NCI-H526 treated with DMSO at 0.1 percent for 48 hours (cell line): ENCODE data around the gene APOBEC2.
"Not testable (repeated sequence)": the region's sequence is repeated elsewhere in the genome, so short reads cannot be mapped to it uniquely, and the experiment has no call there.

Source experiments
- DNase-seq: peaks from one replicate; lab custom pipeline; 2025; lab: John Stamatoyannopoulos, UW

Gene APOBEC2

DNA sequence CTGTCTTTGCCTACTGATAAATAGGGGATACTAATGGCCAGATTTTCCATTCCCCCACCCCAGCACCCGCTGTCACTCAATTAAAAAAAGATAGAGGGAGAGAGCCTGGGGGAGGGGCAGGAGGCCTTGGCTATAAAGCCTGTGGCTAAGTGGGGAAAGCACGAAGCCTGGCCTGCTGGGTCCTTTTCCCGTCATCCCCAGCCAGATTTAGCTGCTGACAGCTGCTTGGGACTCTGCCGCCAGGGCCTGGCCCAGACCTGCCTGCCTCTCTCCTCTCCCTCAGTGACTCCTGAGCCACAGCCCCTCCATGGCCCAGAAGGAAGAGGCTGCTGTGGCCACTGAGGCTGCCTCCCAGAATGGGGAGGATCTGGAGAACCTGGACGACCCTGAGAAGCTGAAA is at the start of gene APOBEC2:
Gene APOBEC2 (plus strand): TSS at position 162 of the 400 bp plus-strand sequence. CDS start 146 bp downstream, at position 308.
- no peak for DNase-seq

DNA sequence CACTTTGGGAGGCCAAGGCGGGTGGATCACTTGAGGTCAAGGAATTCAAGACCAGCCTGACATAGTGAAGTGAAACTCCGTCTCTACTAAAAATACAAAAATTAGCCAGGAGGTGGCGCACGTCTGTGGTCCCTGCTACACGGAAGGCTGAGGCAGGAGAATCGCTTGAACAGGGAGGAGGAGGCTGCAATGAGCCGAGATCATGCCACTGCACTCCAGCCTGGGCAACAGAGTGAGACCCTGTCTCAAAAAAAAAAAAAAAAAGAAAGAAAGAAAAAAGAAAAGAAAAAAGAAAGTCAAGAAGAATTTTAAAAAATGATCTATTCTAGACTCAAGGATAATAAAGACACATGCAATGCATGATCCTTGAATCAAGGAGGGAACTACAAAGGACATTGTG is 46.8 kb upstream of the APOBEC2 start:
- DNase-seq = peak; percentile 25

DNA sequence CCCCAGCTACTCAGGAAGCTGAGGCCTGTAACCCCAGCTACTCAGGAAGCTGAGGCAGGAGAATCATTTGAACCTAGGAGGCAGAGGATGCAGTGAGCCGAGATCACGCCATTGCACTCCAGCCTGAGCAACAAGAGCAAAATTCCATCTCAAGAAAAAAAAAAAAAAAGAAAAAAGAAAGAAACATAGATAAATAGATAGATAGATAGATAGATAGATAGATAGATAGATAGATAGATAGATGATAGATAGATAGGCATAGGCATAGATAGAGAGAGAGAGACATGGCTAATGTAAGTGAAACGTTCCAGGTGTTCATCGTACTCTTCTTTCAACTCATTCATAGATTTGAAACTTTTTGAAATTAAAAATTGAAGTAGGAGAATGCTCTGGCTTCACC is 46.0 kb upstream of the APOBEC2 start:
- DNase-seq = not testable (repeated sequence)

DNA sequence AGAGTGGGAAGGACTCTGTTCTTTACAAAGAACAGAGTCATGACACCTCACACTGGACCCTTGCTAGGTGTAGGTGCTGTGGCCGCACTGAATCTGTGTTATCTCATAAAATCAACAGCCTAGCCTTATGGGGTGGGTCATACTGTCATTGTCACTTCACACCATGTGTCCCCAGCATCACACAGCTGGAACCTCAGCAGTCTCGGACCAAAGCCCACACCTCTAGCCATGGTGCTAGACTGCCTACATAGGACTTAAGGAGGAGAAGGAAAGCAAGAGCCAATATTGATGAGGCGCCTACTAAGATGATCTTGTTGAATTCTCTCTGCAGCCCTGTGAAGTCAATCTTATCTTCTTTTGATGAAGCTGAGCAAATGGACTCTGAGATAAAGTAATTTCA is 45.0 kb upstream of the APOBEC2 start:
- DNase-seq = no peak

DNA sequence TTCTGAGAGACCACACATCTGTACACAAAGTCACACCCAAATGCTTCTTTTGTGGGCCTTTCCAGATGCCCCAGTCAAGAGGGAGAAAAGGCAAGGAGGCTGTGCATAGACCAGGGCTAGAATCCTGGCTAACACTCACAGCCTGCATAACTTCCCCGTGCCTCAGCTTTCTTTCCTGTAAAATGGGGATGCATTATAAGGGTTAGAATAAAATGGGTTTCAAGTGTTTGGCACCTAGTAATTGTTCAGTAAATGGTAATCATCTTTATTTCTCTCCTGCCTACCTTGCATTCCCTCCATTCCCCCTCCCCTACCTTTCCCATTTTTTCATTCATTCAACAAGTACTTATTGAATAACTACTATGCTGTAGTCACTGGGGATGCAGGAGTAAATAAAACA is 43.3 kb upstream of the APOBEC2 start:
- no peak for DNase-seq

DNA sequence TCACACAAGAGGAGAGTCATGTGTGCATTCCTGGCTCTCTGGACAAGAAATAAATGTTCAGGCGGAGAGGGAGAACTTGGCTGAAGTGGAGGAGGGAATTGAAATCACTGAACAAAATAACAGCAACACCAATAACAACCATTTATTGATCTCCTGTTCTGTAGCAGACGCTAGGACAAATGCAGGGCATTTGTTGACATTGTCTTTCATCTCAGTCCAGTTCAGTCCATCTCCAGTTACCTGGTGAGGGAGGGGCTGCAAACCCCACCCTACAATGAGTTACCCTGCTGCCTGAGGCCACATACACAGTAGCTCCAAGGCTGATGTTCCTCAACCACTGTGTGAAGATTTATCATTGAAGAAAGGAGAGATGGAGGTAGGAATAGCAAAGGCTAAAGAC is 41.3 kb upstream of the APOBEC2 start:
- DNase-seq = no peak

DNA sequence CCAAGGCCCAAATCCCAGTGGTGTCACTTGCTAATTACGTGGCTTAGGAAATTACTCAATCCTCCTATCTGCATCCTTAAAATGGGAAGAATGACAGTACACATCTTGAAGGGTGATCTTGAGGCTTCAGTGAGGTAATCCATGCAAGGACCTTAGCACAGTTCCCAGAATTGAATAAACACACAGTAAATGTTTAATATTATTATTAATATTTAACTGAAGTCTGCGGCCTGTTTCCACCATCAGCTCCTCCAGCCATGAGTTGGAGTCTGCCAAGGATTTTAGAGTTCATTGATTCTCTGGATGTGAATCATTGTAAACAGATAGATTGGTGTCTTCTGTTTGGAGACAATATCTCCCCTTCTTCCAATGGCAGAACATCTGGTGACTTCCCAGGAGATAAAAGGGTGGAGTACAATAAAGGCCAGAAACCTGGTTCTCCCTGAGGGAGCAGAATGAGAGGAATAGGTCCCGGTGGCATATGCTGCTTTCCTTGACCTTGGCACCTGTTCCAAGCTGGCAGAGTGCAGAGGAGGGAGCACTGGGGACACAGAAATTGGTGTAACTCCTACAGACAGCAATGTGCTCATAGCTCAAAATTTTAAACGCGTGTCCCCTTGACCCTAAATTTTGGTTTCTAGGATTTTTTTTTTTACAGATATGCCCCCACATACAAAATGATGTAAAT is 39.4 kb upstream of the APOBEC2 start:
- DNase-seq = no peak

DNA sequence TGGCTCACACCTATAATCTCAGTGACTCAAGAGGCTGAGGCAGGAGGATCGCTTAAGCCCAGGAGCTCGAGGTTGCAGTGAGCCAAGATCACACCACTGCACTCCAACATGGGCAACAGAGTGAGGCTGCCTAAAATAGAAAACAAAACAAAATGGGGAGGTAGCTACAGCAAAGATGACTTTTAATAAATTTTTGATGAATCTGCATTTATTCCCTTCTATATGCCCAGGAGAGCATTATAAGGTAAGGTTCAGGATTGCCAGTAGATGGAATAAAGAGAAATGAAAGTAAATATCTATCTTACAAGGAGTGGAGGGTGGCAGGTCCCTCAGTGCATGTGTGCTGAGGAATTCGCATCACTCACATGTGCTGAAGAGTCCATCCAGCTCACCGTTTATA is 38.2 kb upstream of the APOBEC2 start:
- no peak for DNase-seq

DNA sequence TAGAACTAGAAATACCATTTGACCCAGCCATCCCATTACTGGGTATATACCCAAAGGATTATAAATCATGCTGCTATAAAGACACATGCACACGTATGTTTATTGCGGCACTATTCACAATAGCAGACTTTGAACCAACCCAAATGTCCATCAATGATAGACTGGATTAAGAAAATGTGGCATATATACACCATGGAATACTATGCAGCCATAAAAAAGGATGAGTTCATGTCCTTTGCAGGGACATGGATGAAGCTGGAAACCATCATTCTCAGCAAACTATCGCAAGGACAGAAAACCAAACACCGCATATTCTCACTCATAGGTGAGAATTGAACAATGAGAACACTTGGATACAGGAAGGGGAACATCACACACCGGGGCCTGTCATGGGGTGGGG is 37.1 kb upstream of the APOBEC2 start:
- DNase-seq = not testable (repeated sequence)

DNA sequence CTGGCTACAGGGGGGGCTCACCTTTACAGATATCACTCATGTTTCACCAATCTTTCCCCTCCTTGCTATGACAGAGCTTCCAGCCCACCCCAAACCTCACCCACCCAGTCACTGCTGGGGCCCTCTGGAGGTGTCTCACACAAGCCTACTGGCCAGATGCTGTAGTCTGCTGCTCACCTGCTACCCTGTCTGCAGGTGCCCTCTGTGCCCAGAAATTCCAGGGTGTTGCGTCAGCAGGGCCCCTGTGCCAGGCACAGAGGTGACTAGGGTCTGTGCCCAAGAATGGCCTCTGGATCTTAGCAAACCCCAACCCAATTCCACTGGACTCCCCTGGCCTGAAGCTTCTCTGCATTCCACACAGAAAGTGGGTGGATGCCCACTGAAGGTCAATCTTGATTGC is 35.3 kb upstream of the APOBEC2 start:
- no peak for DNase-seq

DNA sequence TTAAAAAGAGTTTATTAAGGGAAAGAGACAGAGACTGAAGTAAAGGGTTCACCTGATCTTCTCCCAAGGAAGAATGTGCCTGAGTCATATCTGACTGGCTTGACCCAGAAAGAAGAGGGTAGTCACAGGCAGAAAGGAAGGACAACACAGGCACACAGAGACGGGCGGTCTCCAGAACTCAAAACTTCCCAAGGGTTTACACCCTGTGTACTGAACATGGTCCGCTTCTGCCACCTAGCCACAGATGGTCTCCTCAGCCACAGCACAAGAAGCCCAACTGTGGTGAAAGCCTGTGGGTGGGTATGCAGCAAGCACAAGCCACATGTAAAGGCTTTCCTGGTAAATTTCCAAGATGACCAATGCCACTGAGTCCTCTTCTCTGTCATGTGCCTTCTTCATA is 31.2 kb upstream of the APOBEC2 start:
- no peak for DNase-seq

DNA sequence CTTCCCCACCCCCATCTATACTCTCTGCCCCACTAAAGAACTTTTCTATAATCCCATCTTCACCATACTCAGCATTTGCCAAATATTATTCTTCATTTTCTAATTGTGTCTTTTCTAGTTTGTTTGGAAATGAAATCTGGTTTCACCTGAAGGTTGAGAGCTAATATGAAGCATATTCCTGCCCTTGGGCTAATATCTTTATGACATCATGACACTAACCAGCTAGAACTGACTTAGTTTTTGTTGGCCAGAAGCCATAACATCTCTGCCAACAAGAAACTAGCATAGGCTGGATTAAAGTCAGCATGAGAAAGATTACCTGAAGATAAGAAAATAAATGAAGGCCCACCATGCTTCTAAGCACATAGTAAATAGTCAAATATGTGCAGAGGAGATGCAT is 30.7 kb upstream of the APOBEC2 start:
- DNase-seq = no peak

DNA sequence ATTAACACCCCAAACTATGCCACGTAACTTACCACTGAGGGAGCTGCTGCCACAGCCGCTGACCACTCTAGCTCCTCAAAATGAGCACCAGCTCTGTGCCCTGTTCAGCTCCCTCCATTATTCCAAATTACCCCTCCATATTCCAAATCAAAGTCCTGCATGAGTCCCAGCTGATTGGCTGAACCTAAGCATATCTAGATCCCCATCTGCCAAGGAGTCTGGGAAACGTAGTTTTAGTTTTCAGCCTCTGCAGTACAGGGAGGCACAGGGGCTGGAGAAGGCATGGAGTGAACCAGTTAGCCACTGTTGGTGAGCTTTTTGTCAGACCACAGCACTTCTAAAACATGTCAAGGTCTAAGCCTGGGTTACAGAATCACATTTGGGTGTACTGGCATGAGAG is 29.9 kb upstream of the APOBEC2 start:
- DNase-seq = no peak

DNA sequence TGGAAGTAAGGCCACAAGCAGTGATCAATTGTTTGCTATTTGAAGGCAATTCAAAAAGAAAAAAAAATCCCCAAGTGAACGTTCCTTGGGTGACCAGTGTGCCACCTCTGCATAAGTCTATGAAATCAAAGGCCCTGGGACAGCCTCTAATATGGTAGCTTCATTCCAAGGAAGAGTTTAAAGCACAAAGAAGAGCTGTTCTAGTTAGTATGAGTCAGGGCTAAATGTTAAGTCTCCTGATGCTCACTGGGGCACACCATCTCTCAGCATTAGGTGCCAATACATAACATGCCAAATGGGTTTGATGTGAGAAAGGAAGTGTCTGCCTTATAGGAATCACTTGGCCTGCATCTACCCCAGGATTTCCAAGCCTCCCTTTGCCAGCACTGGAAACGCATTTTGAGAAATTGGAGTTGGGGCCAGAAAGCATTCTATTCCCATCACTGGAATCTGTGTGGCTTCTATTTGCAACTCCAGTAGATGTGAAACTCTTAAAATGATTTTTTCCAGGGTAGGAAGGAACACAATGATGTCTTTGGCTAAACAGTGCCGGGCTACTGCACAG is 27.0 kb upstream of the APOBEC2 start:
- no peak for DNase-seq

DNA sequence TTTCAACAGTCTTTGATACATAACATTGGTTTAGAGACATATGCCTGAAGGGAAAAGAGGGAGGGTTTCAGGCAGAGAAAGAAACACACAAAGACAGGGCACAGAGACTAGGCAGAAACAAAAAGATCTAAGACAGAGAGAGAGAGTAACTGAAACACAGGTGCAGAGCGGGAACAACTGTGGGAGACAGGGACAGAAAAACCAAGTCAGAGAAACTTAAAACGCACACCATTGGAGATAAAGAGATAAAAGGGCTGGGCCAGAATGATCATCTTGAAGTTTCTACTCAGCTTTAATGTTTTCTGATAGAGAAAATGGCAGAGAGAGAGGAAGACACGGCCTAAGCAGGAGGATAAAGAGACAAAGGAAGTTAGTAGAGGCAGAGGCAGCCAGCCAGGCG is 25.8 kb upstream of the APOBEC2 start:
- no peak for DNase-seq

DNA sequence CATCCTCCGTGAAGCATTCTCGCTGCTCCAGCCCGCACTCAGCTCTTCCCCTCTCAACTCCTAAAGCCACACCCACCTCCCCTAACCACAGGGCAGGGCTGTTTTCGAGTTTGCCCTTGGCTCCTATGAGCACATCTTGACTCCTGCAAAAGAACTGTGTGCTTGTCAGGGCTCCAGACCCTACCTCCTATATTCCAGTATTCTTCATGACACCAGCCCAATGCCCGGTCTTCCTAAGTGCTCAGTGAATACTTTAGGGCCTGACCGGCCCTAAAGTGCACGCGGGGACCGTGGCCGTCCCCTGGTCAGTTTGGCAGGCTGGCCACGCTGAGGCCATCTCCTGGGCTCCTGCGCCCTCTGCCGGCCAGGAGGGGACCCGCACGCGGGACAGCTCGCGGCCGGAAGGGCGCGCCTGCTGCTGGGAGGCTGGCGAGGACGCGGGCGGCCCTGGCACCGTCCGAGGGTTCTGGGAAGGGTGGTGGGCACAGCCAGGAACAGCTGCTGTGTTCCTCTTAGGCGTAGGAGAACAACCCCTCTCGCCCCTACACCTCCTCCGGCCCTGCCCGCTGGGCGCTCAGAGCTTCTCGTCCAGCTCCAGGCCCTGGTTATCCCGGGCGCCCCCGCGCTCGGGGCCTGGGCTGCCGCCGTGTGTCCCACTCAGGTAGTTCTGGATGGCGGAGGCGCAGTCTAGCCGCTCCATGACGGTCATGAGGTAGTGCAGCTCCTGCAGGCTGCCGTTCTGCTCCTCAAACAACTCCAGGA is 25.0 kb upstream of the APOBEC2 start:
- DNase-seq = peak; percentile 73

DNA sequence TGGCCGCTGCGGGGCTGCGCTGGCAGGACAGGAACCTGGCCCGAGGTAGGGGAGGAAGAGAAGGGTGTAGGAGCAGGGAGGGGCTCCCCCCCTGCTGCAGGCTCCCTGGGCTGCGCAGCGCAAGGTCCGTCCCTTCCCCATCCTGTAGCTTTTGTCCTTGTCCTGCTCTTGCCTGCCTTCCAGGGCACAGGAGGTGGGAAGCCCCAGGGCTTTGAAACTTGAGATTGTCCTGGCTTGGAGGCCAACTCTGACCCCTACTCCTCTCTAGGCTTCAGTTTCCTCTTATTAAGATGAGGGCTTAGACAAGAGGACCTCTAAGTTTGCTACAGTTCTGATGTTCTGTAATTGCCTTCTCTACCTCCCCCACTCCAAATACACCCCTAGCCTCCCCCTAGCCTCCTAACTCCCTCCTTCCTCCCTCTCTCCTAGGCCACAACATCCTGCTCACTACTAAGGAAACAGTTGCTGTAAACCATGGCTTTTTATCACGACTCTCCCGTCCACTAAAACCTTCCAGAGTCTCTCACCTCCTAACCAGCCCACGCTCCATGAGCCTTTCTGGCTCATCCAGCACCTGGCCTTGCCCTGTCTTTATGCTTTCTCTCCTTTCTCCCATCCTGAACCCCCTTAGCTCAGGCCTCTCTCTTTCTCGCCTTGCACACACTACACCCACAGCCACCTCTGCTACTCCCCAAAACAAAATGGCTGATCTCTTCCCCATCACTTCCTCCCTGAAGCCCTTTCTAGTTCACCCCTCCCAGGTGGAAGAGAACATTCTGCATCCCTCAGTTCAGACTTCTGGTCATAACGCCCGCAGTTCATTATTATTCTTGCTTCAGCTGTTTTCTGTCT is 24.2 kb upstream of the APOBEC2 start:
- no peak for DNase-seq

DNA sequence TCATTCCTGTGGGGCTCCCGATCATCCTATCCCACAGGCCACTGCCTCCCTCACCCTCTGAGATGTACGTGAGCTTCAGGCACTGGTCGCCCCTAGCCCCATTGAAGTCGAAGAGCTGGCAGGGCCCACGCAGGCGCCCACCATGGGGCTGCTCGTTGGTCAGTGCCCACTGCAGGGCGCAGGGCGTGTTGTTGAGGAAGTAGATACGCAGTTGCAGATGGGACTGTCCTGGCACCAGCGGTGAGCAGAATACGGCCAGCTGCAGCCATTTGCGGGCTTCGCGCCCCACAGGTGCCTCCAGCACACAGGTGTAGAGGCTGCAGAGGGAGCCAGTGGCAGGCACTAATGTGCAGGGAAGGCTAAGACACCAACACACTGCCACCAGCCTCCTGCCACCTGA is 20.2 kb upstream of the APOBEC2 start:
- DNase-seq = no peak

DNA sequence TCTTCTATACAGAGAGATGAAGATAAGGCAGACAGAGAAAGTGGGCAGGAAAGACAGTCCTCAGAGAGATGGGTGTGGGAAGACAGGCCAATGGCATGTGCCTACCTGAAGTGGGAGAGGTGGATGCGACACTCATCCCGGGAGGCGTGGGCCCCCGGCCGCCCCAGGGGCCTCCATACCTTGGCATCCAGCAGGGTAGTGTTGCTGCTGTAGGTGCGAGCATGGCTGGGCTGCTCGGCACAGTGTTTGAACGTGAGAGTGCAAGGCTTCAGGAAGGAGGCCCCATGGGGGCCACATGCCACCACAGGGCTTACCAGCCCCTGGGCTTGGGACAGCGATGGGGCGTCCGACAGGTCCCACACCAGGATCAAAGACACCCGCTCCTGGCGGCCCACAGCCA is 19.2 kb upstream of the APOBEC2 start:
- DNase-seq = no peak

DNA sequence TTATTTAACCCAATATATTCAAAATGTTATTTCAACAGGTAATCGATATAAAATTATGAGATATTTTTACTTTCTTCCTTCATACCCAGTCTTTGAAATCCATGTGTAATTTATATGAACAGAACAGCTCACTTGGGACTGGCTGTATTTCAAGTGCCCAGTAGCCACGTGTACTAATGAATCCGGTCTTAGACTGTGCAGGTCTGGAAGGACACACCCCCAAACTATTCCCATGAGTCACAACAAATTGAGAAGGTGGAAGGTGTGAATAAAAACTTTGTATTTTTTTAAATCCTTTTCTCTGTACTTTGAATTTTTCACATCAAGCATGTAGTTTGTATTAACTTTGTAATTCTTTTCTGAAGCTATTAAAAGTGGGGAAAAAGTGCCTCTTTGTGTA is 16.8 kb upstream of the APOBEC2 start:
- no peak for DNase-seq

DNA sequence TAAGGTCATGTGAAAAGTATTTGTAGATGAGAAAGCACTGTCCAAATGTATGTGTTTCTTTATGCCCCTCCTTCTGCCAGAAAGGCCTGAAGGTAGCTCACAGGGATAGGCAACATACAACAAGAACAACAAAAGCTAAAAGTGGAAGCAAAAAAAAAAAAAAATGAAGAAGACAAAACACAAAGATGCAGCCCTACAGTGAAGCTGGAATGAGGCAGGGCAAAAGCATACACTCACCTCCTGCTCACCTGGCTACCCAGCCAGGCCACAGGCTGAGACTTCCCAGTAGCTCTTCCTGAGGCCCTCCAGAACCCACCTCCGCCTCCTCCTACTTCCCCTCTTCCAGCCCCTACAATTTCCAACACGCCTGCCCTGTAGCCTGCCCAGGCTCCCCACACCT is 16.4 kb upstream of the APOBEC2 start:
- DNase-seq = no peak

DNA sequence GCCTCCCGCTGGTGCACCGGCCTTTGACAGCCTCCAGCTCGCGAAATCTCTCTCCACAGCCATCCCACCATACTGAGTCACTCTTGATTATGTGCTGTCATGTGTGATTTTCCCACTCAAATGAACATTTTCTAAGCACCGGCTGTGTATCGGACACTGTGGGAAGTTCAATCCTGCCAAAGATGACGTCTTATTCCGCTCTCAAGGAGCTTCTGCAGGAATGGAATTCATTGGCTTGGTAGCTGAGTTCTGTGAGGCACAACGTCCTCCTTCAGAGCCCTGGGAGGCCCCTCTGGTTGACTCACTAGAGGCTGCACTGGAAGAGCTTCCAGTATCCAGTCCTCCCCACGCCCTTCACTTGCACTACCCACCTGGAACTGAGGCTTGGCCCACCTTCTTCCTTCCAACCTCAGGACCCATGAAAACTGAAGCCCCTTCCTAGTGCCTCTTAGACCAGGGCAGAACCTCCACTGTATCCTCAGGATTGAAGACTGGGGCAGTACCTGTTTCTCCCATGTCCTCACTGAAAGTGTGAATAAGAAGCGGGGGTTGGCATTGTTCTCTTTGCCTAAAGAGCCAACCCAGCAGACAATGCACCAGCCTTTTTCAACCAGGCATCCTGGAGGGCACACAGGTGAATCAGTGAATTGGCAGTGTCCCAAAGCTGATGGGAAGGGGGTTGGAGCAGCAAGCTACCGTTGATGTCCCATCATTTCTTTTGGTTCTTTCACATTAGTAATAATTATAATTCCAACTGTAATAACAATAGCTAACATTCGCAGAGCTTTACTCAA is 15.7 kb upstream of the APOBEC2 start:
- DNase-seq = no peak
